Keratinocyte (primary cell): Measurements from ENCODE around the gene GPR45. TPM values are rescaled to one million over a fixed set of nuclear protein-coding genes. Genes with fewer than 3 reads are reported as not detected.

Experiments
- DNase-seq: peaks from one replicate; pipeline ENCODE4 v3.0.0-alpha.2; 2011; ENCODE audit warnings: low read depth, missing footprints, low spot score
- FAIRE-seq: peaks from 2 replicates; lab custom pipeline; 2011; peaks lifted over from hg19 to GRCh38; lab: Jason Lieb, UNC
- H2AFZ ChIP-seq: 2 replicates; pipeline ENCODE4 v1.6.0; 2012; ENCODE audit warnings: low read length, control low read depth, inconsistent platforms; ENCODE audit not compliant: control insufficient read depth
- H3K27ac ChIP-seq: 2 replicates; pipeline ENCODE4 v1.5.1; 2011; ENCODE audit warnings: low read length; ENCODE audit not compliant: control insufficient read depth, insufficient read depth
- H3K27me3 ChIP-seq: 3 replicates; pipeline ENCODE4 v1.6.0; 2011; ENCODE audit warnings: low read length; ENCODE audit not compliant: control insufficient read depth, insufficient read depth; ENCODE audit errors: extremely low read depth
- H3K36me3 ChIP-seq, 2 experiments: 2 replicates in 1 of 2; 3 replicates in 1 of 2; pipeline ENCODE4 v1.5.1; 2011; ENCODE audit warnings: low read length in 2 of 2, mild to moderate bottlenecking in 1 of 2; ENCODE audit not compliant: control insufficient read depth in 2 of 2, insufficient read depth in 2 of 2; ENCODE audit errors: extremely low read depth in 1 of 2
- H3K4me1 ChIP-seq: 3 replicates; pipeline ENCODE4 v1.5.1; 2011; ENCODE audit warnings: low read length; ENCODE audit not compliant: control insufficient read depth, insufficient read depth; ENCODE audit errors: extremely low read depth
- H3K4me2 ChIP-seq: 3 replicates; pipeline ENCODE4 v1.6.0; 2011; ENCODE audit warnings: low read depth, low read length; ENCODE audit not compliant: control insufficient read depth, insufficient read depth; ENCODE audit errors: extremely low read depth
- H3K4me3 ChIP-seq, 3 experiments: fragments of 200-600 bp in 1 of 3; sonication (generic) in 1 of 3; 2 replicates in 2 of 3; 3 replicates in 1 of 3; pipeline ENCODE4 v1.5.1; 2011 to 2016; ENCODE audit warnings: low read length in 3 of 3, mild to moderate bottlenecking in 3 of 3, control low read depth in 2 of 3, inconsistent platforms in 1 of 3, low read depth in 1 of 3, mixed read lengths in 1 of 3, mixed run types in 1 of 3, moderate library complexity in 1 of 3; ENCODE audit not compliant: control insufficient read depth in 2 of 3, insufficient read depth in 2 of 3; ENCODE audit errors: extremely low read depth in 1 of 3
- H3K79me2 ChIP-seq: 2 replicates; pipeline ENCODE4 v1.6.0; 2012; ENCODE audit warnings: low read length; ENCODE audit not compliant: control insufficient read depth, insufficient read depth
- H3K9ac ChIP-seq: 3 replicates; pipeline ENCODE4 v1.6.0; 2011; ENCODE audit warnings: low read length; ENCODE audit not compliant: control insufficient read depth, insufficient read depth; ENCODE audit errors: extremely low read depth
- H3K9me1 ChIP-seq: 3 replicates; pipeline ENCODE4 v1.6.0; 2011; ENCODE audit warnings: low read length; ENCODE audit not compliant: control insufficient read depth, insufficient read depth; ENCODE audit errors: extremely low read depth
- H3K9me3 ChIP-seq: 2 replicates; pipeline ENCODE4 v1.5.1; 2012; ENCODE audit warnings: low read depth, low read length; ENCODE audit not compliant: control insufficient read depth
- H4K20me1 ChIP-seq: 3 replicates; pipeline ENCODE4 v1.6.0; 2011; ENCODE audit warnings: low read length; ENCODE audit not compliant: control insufficient read depth, insufficient read depth; ENCODE audit errors: extremely low read depth
- CTCF ChIP-seq, 3 experiments: IDR thresholded peaks in 1 of 3; conservative IDR thresholded peaks in 1 of 3; optimal IDR thresholded peaks in 1 of 3; 2 replicates in 2 of 3; 3 replicates in 1 of 3; pipeline versions ENCODE3 to v1.5.1; 2011; ENCODE audit warnings: low read length in 3 of 3, mild to moderate bottlenecking in 3 of 3, moderate library complexity in 2 of 3, control low read depth in 1 of 3, inconsistent platforms in 1 of 3; ENCODE audit not compliant: insufficient read depth in 2 of 3; ENCODE audit errors: extremely low read depth in 1 of 3
- EZH2 ChIP-seq: IDR thresholded peaks from one replicate; pipeline ENCODE4 v1.6.1; 2012; ENCODE audit warnings: inconsistent platforms, mild to moderate bottlenecking, low read length, moderate library complexity
- dilution Hi-C: fragments of 300-500 bp; cut with MboI; formaldehyde crosslinking; loops from one replicate; pipeline ENCODE4 v1.7.0; 2020; ENCODE audit warnings: low sequenced_read_pairs; ENCODE audit not compliant: extremely low pct_ligation_motif_present
- polyA plus RNA-seq, 5 experiments: library from polyadenylated mRNA; depleted of rRNA in 3 of 5; stranded (reverse) in 3 of 5; stranded (forward) in 1 of 5; unstranded in 1 of 5; fragments of >200 nt; gene quantifications; 1 replicate in 1 of 5; 2 replicates in 3 of 5; 3 replicates in 1 of 5; pipeline versions ENCODE4 v1.2.1 to v1.2.3, GENCODE V29; 2011 to 2012; ENCODE audit warnings: missing spikeins in 2 of 5, low read depth in 1 of 5, low replicate concordance in 1 of 5

The GPR45 gene
- polyA plus RNA-seq, 1 donor (not counting 4 experiments of a cell fraction or from before 2014, with no cell fraction given), result not detected

GRCh38 chr2:105255979-105256378 is 14.4 kb downstream of the GPR45 start:
- Histone ChIP-seq H3K9ac (no peak overlapping the region), H2AFZ (no peak overlapping the region), H3K27ac (no peak overlapping the region), H3K9me3 (no peaks in the 10 kb centered on the region), H4K20me1 (no peaks in the 10 kb centered on the region), H3K4me2 (no peak overlapping the region), H3K4me3 (no peak overlapping the region), H3K79me2 (no peaks in the 10 kb centered on the region), H3K4me1 (peaks cover under 1% of the 10 kb centered on the region), H3K27me3 (no peaks in the 10 kb centered on the region), H3K9me1 (no peaks in the 10 kb centered on the region), H3K36me3 (no peaks in the 10 kb centered on the region)
- dilution Hi-C loops, result no loop called here
- FAIRE-seq (no peak), DNase-seq (no peak)
- TF ChIP-seq EZH2, result no peak
- no peak for TF ChIP-seq CTCF (optimal IDR thresholded peaks at IDR 0.05 in 1 of 3, IDR thresholded peaks at IDR 0.05 in 1 of 3, conservative IDR thresholded peaks at IDR 0.05 in 1 of 3; ENCODE audit: extremely low read depth in 1 of 3, insufficient read depth in 2 of 3, low read length in 3 of 3)

GRCh38 chr2:105256431-105257047 is 15.0 kb downstream of the GPR45 start:
- Histone ChIP-seq H3K4me1 (peaks cover 6% of the 10 kb centered on the region), H3K79me2 (no peaks in the 10 kb centered on the region), H2AFZ (no peak overlapping the region), H3K9ac (no peak overlapping the region), H3K9me1 (no peaks in the 10 kb centered on the region), H3K4me2 (no peak overlapping the region), H3K4me3 (no peak overlapping the region), H3K9me3 (no peaks in the 10 kb centered on the region), H4K20me1 (no peaks in the 10 kb centered on the region), H3K27ac (no peak overlapping the region), H3K36me3 (no peaks in the 10 kb centered on the region), H3K27me3 (no peaks in the 10 kb centered on the region)
- dilution Hi-C loops, result no loop called here
- FAIRE-seq, result no peak
- TF ChIP-seq EZH2 (no peak), CTCF (optimal IDR thresholded peaks at IDR 0.05 in 1 of 3, IDR thresholded peaks at IDR 0.05 in 1 of 3, conservative IDR thresholded peaks at IDR 0.05 in 1 of 3; ENCODE audit: extremely low read depth in 1 of 3, insufficient read depth in 2 of 3, low read length in 3 of 3) (no peak)
- DNase-seq, result no peak
